Fibroblast of skin of left quadriceps (primary cell): ENCODE measurements around the gene LY6G5C.

Experiments
- DNase-seq, 2 experiments: peaks; one replicate each; pipeline ENCODE4 v3.0.0-alpha.2; 2013; ENCODE audit warnings: low read depth in 2 of 2

The LY6G5C gene

GRCh38 chr6:31641370-31641769 is 39.5 kb downstream of the LY6G5C start:
- DNase-seq, result no peak

GRCh38 chr6:31640612-31641011 is 40.3 kb downstream of the LY6G5C start:
- DNase-seq, result no peak

GRCh38 chr6:31639449-31639861 is 41.4 kb downstream of the LY6G5C start:
- DNase-seq, result no peak

- DNase-seq, result no peak
Measured at GRCh38 chr6:31639043-31639442, 41.8 kb downstream of the LY6G5C start.

GRCh38 chr6:31636698-31637596 is 43.9 kb downstream of the LY6G5C start:
- DNase-seq, result no peak

- DNase-seq, result no peak
Measured at GRCh38 chr6:31634969-31635575, 45.8 kb downstream of the LY6G5C start.

GRCh38 chr6:31634131-31634530 is 46.7 kb downstream of the LY6G5C start:
- DNase-seq, result no peak

GRCh38 chr6:31633447-31633846 is 47.4 kb downstream of the LY6G5C start:
- DNase-seq, result no peak

GRCh38 chr6:31632279-31632946 is 48.5 kb downstream of the LY6G5C start:
- no peak for DNase-seq

GRCh38 chr6:31631681-31632278 is 49.1 kb downstream of the LY6G5C start:
- DNase-seq, result no peak

GRCh38 chr6:31631209-31631608 is 49.7 kb downstream of the LY6G5C start:
- DNase-seq, result no peak

GRCh38 chr6:31630177-31630934 is 50.5 kb downstream of the LY6G5C start:
- no peak for DNase-seq

GRCh38 chr6:31629014-31629413 is 51.9 kb downstream of the LY6G5C start:
- DNase-seq, result no peak

GRCh38 chr6:31627690-31628287 is 53.1 kb downstream of the LY6G5C start:
- no peak for DNase-seq

GRCh38 chr6:31626952-31627351 is 53.9 kb downstream of the LY6G5C start:
- no peak for DNase-seq
